HG03378 (cell line): ENCODE results near the gene CFAP251.
"Not testable (repeated sequence)": the region's sequence is repeated elsewhere in the genome, so short reads cannot be mapped to it uniquely, and the experiment has no call there.

Experiments
- ATAC-seq: cut with Tn5 transposase; IDR thresholded peaks from one replicate; pipeline ENCODE4 v1.9.1; 2021; ENCODE audit warnings: mild to moderate bottlenecking, moderate library complexity; ENCODE audit not compliant: unreplicated experiment

The CFAP251 gene

GRCh38 chr12:121969726-121970125 is 51.3 kb downstream of the CFAP251 start:
- ATAC-seq: no peak

DNA sequence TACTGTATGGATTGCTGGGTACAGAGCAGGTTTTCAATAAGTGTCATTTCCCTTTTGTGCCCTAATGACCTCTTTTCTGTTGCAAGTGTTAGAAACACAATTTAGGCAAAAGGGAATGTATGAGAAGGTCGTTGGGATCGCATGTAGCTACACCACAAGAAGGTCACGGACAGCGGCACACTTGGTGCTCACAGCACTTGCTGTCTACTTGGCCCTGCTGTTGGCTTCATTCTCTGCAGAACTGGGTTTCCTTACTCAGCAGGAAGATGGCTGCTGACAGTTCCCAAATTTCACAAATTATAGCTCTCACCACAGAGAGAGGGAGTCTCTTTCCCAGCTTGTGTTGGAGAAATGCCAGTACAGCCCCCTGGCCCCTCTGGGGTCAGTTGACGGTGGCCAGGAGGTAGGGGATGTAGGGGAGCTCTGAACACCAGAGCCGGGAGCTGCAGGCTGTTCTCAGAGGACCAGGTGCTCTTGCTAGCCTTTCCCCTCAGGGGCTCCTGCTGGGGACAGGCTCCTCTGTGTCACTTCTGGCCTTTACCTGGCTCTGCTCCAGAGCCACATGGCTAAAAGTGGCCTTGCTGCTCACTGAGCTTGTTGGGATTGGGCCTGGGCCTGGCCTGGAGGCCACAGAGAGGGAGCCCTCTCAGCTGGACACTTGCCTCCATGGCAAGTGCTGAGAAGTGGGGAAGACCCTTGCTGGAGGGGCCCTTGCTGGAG is 52.3 kb downstream of the CFAP251 start:
- ATAC-seq: no peak

GRCh38 chr12:121974026-121974985 is 55.9 kb downstream of the CFAP251 start:
- ATAC-seq: no peak

GRCh38 chr12:121975021-121975420 is 56.6 kb downstream of the CFAP251 start:
- no peak for ATAC-seq

- no peak for ATAC-seq
Observed at GRCh38 chr12:121976950-121977349, 58.6 kb downstream of the CFAP251 start.

- ATAC-seq: no peak
Observed at GRCh38 chr12:121980191-121980891, 61.9 kb downstream of the CFAP251 start.

DNA sequence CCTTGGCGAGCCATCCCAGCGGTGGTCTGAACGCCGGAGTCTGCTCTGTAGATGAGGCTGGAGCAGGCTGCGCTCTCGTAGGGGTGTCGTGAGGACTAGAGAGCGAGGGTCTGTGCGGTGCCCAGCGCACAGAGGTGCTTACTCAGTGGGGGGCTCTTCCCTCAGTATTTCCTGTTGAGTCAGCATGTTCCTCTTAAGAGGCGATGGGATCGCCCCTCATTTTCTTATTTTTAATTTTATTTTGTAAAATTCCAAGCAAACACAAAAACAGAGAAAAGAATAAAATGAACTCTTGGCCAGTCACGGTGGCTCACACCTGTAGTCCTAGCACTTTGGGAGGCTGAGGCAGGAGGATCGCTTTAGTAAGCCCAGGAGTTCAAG is 62.5 kb downstream of the CFAP251 start:
- no peak for ATAC-seq

GRCh38 chr12:121981456-121981855 is 63.1 kb downstream of the CFAP251 start:
- ATAC-seq: no peak

GRCh38 chr12:121982950-121983349 is 64.6 kb downstream of the CFAP251 start:
- no peak for ATAC-seq

GRCh38 chr12:121983536-121984210 is 65.3 kb downstream of the CFAP251 start:
- ATAC-seq: no peak

GRCh38 chr12:121986489-121987245 is 68.3 kb downstream of the CFAP251 start:
- no peak for ATAC-seq

GRCh38 chr12:121988519-121988918 is 70.1 kb downstream of the CFAP251 start:
- ATAC-seq: not testable (repeated sequence)

GRCh38 chr12:121989276-121990113 is 71.1 kb downstream of the CFAP251 start:
- ATAC-seq: no peak

GRCh38 chr12:121990114-121990647 is 71.8 kb downstream of the CFAP251 start:
- ATAC-seq: no peak

GRCh38 chr12:121990692-121991603 is 72.6 kb downstream of the CFAP251 start:
- ATAC-seq: peak; percentile 72

DNA sequence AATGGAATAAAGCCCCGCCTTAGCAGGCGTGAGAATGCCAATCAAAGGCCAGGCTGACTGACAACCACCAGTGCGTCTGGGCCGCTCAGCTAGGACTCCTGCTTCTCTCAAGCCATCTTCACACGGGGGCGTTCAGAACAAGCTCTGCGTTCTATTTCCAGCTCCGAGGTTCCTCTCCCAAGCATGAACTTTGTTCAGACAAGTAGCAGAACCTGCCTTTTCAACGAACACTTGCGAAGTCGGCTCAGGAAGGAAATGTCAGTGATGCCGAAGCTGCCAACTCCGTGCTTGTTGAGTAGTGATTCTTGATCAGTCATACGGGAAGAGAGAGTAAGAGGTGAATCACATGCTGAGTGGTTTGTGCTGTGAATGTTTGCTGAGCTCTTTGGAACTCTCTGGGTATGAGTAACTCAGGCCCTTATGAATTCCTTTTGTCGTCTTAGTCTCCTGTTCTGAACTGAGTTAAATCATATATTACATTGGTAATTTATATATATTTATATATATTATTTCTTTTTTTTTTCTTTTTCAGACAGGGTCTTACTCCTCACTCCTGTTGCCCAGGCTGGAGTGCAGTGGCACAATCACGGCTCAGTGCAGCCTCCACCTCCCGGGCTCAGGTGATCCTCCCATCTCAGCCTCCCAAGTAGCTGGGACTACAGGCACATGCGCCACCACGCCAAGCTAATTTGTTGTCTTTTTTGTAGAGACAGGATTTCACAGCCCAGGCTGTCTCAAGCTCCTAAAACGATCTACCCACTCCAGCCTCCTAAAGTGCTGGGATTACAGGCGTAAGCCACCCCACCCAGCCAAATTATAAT is 73.9 kb downstream of the CFAP251 start:
- ATAC-seq: peak; percentile 84
